ENCODE results near the gene PRRC2C.
"Not testable (repeated sequence)": the region's sequence is repeated elsewhere in the genome, so short reads cannot be mapped to it uniquely, and the experiment has no call there.

PRRC2C gene

DNA sequence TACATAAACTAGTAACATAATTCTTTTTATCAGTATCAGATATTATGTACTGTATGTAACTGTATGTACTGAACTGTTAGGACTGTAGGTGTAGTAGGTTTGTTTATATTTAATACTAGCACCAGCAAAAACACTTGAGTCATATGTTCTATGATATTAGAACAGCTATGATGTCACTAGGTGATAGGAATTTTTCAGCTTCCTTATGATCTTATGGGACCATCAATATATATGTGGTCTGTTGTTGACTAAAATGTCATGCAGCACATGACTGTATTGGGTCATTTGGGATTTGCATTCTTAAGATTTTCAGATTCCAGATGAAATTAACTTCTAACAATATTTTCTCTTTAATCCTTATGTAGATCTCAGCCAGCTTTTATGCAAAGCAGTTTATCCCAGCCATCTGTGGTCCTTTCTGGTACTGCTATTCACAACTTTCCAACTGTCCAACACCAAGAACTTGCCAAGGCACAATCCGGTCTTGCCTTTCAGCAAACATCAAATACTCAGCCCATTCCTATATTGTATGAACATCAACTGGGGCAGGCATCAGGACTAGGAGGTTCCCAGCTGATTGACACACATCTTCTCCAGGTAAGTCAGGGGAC lies 98.4 kb downstream of the PRRC2C start:
- no peak for DNase-seq (ENCODE audit: low spot score)

DNA sequence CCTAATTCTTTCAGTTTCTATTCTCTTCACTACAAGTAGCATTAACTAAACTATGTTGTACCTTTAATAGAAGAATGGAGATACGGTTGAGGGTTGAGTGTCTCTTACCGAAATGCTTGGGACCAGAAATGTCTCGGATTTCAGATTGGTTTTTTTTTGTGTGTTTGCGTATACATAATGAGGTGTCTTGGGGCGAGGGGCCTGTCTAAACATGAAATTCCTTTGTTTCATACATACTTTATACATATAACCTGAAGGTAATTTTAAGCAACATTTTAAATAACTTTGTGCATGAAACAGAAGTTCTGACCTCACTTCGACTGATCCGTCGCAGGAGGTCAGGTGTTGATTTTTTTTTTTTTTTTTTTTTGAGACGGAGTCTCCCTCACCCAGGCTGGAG lies 100.4 kb downstream of the PRRC2C start:
- DNase-seq (ENCODE audit: low spot score) = no peak

DNA sequence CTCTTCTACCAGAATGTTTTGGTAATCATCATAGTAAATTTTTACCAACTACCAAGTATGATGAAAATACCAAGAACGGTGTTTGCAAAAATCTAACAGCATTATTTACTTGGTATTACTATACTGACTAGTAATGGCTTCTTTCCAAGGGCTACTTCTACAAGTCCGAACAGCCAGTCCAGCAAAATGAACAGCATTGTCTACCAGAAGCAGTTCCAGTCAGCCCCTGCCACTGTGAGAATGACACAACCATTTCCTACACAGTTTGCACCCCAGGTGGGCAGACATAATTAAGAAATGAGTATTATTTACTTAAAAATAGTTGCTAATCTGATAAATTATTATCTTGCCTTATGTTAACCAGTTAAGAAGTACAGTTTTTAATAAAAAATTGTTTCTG lies 102.9 kb downstream of the PRRC2C start:
- DNase-seq (ENCODE audit: low spot score) = no peak

DNA sequence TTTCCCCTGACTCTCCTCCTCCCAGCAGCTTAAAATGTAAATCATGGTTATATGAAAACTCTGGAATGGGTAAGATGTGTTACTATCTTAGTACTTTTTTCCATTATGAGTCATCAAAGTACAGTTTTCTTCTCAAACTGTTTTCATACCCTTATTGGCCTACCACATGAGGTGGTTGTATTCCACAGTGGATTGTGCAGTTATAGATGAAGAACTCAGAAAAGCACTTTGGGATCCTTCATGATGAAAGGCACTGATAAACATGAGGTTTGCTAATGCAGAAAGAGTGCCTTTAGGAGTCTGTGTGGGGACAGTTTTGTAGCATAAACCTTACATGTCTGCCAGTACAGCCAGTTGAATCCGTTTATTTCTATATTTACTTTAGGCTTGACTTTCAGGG lies 104.7 kb downstream of the PRRC2C start:
- no peak for DNase-seq (ENCODE audit: low spot score)

DNA sequence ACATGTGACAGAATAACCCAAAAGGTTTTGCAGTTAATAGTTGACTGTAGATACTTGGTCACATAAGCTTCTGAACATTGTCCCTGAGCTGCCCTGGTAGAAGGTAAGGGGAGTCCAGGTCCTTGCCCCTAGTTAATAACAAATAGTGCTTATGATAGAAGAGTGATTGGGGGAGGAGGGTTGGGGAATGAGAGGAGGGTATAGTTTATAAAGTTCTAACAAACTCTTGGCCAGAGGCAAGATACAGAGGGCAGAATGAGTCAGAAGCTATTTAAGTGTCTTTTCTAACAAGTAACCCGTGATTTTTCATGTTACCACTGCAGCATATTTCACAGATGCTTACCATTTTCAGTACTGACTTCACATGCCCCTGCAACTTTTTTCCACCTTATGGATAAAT lies 110.0 kb downstream of the PRRC2C start:
- DNase-seq (ENCODE audit: low spot score) = no peak

DNA sequence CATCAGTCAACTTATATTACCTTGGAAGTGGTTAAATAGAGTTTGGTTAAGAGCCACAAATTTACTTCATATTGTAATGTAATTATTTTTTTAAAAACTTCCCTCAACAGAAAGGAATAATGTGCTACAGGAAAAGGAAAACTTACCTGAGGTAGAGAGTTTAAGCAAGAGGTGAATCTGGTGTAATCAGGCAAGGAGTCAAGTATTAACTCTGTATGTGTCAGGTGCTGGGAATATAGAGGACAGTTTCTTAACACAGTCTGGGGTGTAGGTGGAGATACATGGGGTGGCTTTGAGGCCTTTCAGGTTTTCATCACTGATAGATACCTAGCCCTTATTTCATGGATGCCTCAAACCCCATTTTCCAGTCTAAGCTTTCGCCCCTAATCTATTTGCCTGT lies 110.8 kb downstream of the PRRC2C start:
- no peak for DNase-seq (ENCODE audit: low spot score)

DNA sequence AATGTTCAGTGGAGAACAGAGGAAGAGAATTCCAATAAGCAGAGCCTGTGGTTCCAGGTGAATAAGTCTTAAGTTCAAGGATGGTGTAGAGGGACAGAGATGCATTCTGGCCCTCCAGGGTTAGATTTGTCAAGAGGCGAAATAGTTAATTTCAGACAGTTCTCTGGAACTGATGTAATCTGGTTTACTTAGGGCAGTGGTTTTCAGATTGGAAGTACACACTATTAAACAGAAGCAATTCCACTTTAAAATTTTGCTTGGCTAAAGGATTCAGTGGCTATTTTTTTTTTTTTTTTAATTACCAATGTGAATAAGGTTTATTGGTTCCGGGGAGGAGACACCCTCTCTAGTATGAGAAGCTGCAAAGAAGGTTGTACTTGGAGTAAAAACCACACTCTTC lies 111.4 kb downstream of the PRRC2C start:
- DNase-seq (ENCODE audit: low spot score) = no peak

DNA sequence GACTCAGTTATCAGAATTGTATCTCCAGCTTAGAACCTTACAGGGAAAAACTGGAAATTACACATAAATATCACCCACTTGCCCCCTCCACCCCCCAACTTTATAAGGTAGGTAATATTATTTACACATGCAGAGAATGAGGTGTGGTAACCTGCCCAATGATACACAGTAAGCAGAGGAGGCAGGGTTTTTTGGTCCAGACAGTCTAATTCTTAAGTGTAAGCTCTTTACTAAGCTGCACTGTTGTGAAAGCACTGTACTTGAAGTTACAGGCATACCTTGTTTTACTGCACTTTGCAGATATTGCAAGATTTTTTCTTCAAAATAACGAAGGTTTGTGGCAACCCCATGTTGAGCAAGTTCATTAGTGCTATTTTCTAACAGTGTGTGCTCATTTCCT lies 111.9 kb downstream of the PRRC2C start:
- DNase-seq (ENCODE audit: low spot score) = no peak

DNA sequence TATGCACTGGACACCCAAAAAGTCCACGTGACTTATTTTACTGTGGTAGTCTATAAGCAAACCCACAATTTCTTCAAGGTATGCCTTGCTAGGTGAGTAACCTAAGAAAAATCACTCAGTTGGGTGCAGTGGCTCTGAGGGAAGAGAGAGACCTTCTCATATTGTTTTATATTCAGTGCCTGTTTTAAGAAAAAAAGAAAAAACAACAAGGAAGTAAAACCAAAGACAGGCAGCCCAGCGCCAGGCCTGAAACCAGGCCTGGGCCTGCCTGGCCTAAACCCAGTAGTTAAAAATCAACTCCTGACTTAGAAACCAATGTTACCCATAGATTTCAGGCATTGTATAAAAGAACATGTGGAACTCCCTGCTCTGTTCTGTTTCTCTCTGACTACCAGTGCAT lies 115.0 kb downstream of the PRRC2C start:
- DNase-seq (ENCODE audit: low spot score) = not testable (repeated sequence)

DNA sequence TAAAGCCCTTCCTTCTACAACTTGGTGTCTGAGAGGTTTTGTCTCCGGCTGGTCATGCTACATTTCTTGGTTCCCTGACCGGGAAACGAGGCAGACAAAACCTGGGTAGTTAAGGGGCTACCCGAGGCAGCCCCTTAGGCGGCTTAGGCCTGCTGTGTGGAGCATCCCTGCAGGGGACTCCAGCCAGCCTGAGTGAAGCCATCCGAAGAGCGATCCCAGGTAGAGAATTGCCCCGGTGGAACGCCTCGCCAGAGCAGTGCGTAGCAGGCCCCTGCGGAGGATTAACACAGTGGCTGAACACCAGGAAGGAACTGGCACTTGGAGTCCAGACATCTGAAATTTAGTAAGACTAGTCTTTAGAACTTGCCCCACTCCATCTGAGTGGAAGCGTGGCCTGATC lies 115.5 kb downstream of the PRRC2C start:
- DNase-seq (ENCODE audit: low spot score) = no peak

DNA sequence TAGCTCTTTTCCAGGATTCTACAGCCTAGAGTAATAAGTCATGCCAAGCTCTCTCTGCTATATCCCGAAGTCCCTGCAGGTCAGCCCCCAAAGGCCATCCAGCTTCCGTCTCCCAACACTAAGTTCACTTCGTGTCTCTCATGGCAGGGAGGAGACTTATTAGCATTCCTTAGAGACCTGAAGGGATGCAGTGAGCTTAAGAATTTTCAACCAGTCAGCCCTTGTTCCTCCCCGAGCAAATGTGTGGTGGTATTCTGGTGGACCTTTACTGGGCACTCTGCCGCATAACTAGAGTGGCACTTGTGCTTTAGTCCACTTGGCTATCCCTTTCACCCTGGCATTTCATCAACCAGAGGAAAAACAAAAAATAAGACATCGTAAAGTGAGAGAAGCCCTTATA lies 117.7 kb downstream of the PRRC2C start:
- not testable (repeated sequence) for DNase-seq (ENCODE audit: low spot score)

DNA sequence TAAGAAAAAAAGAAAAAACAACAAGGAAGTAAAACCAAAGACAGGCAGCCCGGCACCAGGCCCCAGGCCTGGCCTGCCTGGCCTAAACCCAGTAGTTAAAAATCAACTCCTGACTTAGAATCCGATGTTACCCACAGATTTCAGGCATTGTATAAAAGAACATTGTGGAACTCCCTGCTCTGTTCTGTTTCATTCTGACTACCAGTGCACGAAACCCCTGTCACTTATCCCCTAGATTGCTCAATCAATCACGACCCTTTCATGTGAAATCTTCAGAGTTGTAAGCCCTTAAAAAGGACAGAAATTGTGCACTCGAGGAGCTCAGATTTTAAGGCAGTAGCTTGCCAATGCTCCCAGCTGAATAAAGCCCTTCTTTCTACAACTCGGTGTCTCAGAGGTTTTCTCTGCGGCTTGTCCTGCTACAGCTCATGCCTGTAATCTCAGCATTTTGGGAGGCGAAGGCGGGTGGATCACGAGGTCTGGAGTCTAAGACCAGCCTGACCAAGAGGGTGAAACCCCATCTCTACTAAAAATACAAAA lies 121.1 kb downstream of the PRRC2C start:
- DNase-seq (ENCODE audit: low spot score) = no peak

DNA sequence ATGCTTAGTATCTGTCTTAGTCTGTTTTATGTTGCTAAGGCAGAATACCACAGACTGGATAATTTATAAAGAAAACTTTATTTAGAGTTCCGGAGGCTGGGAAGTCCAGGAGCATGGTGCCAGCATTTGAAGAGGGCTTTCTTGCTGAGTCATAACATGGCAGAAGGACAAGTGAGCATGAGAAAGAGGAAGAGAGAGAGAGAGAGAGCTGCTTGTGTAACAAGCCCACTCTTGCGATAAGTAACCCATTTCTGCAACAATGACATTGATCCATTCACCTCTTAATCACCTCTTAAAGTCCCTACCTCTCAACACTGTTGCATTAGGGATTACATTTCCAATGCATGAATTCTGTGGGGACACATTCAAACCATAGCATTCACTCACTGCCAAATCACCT lies 125.1 kb downstream of the PRRC2C start:
- no peak for DNase-seq (ENCODE audit: low spot score)

DNA sequence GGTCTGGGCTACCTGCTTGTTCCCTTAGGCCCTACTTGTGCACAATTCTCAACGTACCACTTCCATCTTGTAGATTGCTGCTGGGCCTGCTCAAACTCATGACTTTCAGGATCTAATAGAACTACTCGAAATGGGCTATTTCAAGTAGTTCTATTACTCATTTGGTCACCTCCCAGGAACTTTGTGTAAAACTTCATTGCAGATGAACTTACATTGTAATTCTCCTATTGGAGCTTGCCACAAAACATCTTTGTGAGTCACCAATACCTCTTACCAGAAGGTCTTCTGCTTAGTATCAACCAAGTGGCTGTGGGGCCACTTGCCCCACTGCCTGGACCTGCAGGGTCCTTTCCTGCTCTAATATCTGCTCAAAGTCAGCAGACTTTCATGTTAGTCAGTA lies 126.0 kb downstream of the PRRC2C start:
- DNase-seq (ENCODE audit: low spot score) = no peak

DNA sequence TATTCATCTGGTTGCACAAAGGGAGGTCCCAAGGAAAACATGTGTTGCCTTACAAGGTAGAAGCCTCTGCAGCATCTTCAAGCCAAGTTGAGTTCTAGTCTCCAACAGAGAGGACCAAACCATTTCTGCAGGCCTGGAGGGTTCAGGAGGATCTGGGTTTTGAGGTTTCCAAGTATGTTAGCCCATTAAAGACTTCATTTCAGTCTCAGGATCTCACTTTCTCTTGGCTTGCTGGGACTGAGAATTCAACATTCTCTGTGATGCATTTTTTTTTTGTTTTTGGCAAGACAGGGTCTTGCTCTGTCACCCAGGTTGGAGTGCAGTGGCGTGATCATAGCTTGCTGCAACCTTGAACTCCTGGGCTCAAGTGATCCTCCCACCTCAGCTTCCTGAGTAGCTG lies 128.0 kb downstream of the PRRC2C start:
- DNase-seq (ENCODE audit: low spot score) = no peak

DNA sequence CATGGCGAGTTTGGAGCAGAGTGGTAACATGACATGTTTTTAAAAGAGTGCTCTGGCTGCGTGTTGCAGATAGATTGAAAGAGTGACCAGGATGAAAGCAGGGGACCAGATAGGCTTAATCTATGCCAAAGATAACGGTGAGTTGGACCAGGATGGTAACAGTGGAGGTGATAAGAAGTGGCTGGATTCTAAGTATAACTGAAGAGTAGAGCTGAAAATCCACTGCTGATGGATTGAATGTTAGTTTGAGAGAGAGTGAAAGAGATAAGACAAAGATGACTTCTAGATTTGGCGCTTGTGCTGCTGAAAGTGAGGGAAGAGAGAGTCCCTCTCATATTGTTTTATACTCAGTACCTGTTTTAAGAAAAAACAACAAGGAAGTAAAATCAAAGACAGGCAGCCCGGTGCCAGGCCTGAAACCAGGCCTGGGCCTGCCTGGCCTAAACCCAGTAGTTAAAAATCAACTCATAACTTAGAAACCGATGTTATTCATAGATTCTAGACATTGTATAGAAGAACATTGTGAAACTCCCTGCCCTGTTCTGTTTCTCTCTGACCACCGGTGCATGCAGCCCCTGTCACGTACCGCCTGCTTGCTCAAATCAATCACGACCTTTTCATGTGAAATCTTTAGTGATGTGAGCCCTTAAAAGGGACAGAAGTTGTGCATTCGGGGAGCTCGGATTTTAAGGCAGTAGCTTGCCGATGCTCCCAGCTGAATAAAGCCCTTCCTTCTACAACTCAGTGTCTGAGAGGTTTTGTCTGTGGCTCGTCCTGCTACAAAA lies 130.0 kb downstream of the PRRC2C start:
- DNase-seq (ENCODE audit: low spot score) = not testable (repeated sequence)

DNA sequence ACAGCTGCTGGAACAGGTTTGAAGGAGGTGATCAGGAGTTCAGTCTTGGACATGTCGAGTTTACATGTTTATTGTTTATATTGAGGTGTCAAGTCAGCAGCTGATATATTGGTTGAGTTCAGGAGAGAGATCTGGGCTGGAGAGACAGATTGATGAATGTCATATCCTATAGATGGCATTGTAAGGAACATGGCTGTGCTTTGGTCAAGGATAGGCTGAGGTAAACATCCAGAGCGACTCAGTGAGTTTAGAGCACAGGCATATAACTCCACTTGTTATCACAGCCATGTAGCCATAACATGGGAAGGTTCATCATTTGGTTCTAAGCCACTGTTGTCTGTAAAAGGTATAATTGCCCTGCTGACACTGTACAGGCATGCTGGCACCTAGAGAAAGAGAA lies 131.3 kb downstream of the PRRC2C start:
- DNase-seq (ENCODE audit: low spot score) = no peak

DNA sequence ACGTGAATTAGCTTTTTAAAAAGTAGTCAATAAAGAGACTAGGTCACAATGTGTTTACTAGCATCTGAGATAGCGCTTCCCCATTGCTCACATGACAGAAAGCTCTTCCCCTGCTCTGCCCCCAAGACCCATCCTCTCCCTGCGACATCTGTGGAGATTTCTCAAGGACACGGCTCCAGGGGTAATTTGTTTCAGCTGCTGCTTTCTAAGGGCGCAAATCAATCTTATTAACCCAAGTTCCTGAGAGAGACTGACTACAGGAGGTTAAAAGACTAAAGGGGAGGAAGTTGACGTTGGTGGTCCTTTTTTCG lies 136.8 kb downstream of the PRRC2C start, which contains the start of gene MYOCOS:
Gene MYOCOS, plus strand, starts transcription at position 92 of the 311 bp plus-strand sequence. CDS start 1,641 bp downstream, outside the sequence.
- no peak for DNase-seq (ENCODE audit: low spot score)

DNA sequence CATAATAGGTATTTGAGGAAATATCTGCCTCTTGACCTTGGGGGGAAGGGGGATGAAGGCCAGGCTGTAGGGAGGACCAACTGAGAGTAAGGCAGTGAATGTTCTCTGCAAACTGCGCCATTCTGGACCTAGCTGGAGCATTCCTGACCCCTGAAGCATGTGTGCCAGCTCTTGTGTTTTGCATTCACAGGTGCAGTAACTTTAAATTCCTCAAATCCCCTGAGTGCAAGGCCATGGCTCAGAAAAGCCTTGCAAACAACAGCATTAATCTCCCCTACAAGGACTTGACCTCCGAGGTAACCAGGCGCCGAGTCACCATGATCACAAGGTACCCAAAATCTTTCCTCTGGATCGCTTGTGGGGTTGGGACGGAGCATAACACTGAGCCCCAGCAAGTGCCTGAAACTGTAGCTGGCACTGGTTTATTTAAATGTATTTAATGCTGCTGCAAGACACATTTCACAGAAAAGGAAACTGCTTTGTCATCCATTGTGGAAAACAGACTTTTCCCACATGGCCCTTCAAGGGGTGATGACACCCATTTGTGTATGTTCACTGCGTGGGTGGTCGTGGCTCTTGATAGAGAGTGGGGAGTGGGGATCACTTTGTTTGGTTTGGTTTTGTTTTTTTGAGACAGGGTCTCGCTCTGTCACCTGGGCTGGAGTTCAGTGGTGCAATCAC lies 138.5 kb downstream of the PRRC2C start:
- DNase-seq (ENCODE audit: low spot score) = no peak

DNA sequence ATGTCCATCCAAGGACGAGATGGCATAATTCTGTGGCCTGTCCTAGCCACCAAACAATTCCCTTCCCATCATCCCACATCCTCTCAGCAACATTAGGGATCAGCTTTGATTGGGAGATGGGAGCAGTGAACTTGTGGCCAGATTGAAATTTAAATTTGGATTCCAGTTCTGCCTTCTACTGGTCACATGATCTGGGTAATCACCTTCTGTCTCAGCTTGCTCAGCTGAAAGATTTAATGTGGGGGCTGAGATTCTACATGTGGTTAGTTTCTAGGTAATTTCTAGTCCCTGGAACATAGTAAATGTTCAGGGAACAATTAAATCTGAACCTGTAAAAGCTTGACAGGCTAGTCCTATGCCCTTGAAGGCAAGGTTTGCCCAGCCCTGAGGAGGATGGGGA lies 139.9 kb downstream of the PRRC2C start:
- no peak for DNase-seq (ENCODE audit: low spot score)

DNA sequence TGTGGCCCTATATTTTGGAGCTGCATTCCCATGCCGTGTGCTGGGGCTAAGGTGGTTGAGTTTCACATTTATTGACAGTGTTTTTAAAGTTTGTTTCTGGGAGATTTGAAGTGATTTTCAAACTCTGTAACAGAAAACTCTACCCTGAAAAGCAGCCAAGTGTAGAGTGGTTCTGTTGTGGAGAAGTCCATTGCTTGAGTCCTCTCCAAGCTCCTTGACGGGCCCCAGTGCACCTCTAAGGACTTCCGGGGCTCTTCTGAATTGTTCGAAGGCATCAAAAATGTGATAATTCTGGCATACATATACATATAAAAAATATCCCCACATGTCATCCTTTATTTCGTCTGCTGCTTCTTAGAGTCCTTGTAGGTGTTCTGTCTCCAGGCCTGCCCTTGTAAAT lies 141.7 kb downstream of the PRRC2C start:
- DNase-seq (ENCODE audit: low spot score) = no peak

DNA sequence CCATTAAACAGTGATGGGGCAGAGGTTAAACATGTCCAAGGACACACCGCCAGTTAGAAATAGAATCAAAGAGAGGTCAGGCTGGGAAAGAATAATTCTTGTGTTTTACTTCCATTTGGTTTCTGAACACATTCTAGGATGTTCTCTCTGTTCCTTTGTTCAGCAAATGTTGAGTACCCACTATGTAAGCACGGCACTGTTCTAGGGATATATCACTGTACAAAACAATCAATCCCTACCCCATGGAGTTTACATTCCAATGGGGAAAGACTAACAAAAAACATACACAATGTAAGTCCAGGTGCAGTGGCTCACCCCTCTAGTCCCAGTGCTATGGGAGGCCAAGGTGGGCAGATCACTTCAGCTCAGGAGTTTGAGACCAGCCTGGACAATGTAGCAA lies 142.9 kb downstream of the PRRC2C start:
- no peak for DNase-seq (ENCODE audit: low spot score)

DNA sequence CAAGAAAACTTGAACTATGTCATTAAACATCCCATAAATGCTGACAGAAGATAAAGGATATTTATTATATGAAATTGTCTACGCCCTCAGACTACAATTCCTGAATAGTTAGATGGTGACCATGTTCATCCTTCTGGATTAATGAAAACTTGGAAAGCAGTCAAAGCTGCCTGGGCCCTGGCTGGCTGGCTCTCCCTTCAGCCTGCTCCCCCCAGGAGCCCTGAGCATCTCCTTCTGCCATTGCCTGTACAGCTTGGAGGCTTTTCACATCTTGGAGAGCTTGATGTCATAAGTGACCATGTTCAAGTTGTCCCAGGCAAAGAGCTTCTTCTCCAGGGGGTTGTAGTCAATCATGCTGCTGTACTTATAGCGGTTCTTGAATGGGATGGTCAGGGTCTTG lies 150.3 kb downstream of the PRRC2C start:
- DNase-seq (ENCODE audit: low spot score) = no peak
